PC-9 (cell line): Measurements from ENCODE around the gene ZDHHC14.

Experiments
- EZH2 ChIP-seq: fragments of 200-600 bp; sonication (generic); IDR thresholded peaks from 2 replicates; pipeline ENCODE4 v1.8.0; 2017; ENCODE audit warnings: antibody characterized with exemption, low read depth
- TF ChIP-seq, protein P1 (sequence below): fragments of 200-600 bp; sonication (generic); conservative IDR thresholded peaks from 2 replicates; pipeline ENCODE4 v1.6.1; 2017; ENCODE audit warnings: mixed run types, antibody characterized with exemption, mild to moderate bottlenecking, moderate library complexity

DNA sequence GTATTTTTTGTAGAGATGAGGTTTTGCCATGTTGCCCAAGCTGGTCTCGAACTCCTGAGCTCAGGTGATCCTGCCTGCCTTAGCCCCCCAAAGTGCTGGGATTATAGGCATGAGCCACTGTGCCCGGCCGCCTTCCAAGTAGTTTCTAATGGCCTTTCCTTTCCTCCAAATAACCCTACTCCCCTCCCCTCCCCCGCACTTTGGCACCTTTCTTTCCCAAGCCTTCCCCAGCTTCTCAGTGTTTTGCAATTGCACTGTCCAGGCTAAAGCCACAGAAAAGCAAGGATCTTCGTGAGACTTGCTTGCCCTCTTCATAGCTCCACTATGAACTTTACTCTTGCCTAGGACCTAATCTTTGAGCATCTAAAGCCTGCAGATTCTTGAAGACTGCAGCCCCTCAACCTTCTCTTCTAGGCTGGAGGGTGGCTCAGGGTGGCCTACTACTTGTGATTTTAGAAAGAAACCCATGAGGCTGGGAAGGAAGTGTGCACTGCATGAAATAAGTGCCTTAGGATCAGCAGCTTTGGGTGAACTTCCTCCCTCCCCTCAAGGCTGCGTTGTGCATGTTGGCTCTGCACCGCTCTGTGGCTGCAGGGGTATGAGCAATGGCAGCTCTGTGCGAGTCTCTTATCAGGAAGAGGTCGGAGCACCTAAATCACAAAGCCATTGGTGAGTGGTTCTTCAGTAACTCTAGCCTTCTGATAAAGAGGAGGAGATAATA lies 289.6 kb downstream of the ZDHHC14 start:
- TF ChIP-seq, protein P1, sequence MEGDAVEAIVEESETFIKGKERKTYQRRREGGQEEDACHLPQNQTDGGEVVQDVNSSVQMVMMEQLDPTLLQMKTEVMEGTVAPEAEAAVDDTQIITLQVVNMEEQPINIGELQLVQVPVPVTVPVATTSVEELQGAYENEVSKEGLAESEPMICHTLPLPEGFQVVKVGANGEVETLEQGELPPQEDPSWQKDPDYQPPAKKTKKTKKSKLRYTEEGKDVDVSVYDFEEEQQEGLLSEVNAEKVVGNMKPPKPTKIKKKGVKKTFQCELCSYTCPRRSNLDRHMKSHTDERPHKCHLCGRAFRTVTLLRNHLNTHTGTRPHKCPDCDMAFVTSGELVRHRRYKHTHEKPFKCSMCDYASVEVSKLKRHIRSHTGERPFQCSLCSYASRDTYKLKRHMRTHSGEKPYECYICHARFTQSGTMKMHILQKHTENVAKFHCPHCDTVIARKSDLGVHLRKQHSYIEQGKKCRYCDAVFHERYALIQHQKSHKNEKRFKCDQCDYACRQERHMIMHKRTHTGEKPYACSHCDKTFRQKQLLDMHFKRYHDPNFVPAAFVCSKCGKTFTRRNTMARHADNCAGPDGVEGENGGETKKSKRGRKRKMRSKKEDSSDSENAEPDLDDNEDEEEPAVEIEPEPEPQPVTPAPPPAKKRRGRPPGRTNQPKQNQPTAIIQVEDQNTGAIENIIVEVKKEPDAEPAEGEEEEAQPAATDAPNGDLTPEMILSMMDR: no peak
- no peak for TF ChIP-seq EZH2
